HT1080 (cell line): Measurements from ENCODE around the gene AP1M2. TPM values are rescaled to one million over a fixed set of nuclear protein-coding genes. Genes with fewer than 3 reads are reported as not detected.
"Not testable (repeated sequence)": the region's sequence is repeated elsewhere in the genome, so short reads cannot be mapped to it uniquely, and the experiment has no call there.

Source experiments
- DNase-seq: peaks from one replicate; pipeline ENCODE4 v3.0.0-alpha.2; 2015; ENCODE audit warnings: low read depth
- total RNA-seq: library from RNA; depleted of rRNA; stranded (reverse); fragments of >200 nt; shearing (Covaris generic); gene quantifications from 2 replicates; pipeline ENCODE4 v1.2.3, GENCODE V29; 2014

AP1M2 gene
- total RNA-seq, 1 experiment from 2014 or later = 8.6 TPM

DNA sequence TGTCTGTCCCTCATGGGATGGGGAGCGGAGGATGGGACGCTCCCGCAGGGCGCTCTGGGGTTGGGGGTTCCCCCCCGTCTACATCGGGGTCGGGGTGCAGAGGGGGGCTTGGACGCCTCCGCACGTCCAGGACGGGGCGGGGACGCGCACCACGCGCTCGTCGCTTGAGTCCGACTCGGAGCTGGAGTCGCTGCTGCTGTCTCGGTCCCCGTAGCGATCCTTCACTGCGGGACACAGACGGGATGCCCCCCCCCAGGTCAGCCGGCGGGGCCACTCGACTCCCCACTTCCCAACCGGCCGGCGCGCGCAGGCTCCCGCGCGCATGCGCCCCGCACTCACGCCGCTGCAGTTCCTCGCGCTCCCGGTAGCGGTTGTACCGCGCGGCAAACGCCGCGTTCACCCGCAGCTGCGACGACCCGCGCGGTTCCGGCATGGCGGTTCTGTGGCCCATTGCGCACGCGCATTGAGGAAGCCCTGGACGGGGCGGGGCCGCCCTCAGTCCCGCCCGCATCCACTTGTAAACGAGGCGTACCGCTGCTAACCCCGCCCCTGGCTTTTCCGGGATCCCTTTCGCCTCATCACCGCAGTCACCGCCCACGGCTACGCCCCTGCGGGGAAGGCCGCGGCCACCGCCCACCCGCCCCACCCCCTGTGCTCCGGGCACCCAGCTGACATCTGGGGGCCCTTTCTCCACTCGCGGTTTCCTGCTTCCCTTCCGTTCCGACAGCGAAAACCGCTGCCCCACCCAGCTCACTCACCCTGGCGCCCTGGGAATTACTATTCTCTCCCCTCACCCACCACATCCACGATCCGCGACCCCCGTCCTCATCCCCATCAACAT is 21.3 kb downstream of the AP1M2 start, which contains the start of gene KRI1:
KRI1 (minus strand) TSS at position 444 of the 841 bp plus-strand sequence; CDS start at position 433, 11 bp downstream.
- DNase-seq = peak; percentile 95

DNA sequence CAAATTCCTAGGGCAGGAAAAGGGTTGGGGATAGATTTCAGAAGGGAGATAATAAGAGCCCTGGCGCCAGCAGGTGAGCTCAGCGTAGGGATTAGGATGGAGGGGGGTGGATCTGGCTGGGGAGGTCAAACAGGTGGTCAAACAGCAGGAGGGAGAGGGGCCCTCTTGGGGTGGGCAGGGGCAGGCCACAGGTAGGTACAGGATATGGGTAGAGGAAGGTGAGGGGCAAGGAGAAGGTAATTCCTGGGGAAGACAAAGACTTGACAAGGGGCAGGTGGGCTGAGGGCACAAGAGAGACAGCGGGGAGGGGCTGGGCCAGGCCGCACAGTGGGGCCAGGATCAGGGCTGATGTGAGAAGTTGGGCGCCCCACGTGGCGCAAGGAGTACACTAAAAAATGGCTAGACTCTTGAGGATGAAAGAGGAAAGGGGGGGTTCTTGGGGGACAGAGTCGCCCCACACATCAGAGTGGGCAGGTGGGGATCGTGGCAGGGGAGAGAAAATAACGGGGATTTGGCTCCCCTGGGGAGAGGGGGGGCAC is 22.0 kb downstream of the AP1M2 start:
- DNase-seq = peak; percentile 46

DNA sequence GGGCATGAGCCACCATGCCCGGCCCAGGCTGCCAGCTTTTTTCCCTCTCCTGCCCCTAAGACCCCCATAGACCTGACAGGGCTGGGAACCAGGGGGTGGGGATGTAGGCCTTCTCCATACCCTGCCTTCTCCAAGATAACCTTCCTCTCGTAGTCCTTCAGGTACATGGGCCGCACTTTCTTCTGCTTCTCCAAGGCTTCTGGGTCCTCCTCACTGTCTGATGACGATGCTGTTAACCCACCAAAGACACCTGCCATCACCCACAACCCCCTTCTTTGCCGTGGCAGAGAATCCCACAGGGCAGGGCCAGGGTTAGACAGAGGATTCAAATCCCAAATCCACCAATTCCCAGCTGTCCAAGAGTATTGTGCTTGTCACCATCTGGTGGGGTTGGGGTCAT is 24.5 kb downstream of the AP1M2 start:
- no peak for DNase-seq

GRCh38 chr19:10560154-10560553 is 27.0 kb downstream of the AP1M2 start:
- no peak for DNase-seq

- DNase-seq = no peak
Observed at GRCh38 chr19:10557603-10558197, 29.4 kb downstream of the AP1M2 start.

DNA sequence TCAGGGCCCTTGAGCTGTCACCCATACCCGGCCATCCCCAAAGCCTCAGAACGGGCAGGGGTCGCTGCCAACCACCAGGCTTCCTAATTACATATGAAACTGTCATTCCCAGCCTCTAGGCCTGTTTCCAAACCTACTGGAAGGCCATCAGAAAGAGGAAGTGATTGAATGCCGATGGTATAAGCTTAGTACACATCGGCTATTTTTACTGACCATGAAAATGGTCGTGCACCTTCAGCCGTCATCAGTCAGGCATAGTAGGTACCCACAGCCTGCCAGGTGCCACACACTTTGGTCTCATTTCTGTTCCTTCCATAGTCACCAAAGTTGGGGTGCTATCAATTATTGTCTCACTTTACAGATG is 31.5 kb downstream of the AP1M2 start:
- DNase-seq = no peak

DNA sequence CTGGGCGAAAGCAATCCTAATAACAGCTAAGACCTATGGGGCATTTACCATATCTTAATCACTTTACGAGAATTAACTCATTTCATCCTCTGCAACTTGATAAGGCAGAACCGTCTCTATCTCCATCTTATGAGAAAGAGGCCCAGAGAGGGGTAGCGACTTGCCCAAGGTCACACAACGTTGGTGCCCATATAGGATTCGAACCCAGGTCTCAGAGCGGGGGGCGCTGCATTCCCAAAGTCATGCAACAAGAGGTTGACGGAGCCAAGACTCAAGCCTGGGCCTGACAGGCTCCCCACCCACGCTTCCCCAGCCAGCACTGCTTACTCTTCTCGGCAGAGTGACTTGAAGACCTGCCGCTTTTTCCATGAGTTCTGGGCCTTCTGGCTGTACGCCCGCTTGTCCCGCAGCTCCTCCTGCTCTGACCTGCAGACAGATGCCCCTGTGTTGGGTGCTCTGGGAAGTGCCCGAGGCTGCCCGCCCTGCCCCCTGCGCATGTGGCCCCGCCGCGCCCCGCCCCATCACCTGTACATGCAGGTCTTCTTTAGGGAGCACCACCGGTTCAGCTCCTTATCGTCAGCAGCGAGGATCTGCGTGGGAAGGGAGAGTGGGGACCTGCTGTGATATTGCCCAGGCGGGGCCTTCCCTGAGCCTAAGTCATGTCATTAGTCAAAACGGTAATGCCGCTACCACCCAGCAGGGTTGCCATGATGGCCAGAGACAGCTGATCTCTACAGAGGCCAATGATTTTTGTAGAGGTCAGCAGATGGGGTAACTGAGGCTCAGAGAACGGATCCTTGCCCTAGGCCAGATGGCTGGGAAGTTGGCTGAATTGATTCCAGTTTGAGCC is 32.1 kb downstream of the AP1M2 start:
- DNase-seq = no peak

DNA sequence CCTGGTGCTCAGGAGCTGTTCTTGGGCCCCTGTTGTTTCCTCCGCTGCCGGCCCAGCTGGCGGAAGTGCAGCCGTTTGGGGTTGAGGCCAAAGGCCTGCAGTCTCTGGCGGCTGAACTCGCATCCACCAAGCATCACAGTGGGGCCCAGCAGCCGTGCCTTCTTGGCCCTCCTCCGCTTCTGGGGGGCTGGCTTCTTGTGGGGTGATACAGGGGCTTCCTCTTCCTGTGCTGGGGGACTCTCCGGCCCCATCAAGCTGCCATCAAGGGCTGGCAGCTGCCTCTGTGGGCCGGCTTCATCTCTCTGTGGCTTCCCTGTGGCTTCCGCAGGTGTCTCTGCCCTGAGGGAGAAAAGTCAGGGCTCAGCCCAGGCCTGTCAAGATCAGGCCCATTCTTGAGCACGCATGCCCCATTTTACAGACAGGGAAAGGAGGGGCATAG is 33.1 kb downstream of the AP1M2 start:
- no peak for DNase-seq

DNA sequence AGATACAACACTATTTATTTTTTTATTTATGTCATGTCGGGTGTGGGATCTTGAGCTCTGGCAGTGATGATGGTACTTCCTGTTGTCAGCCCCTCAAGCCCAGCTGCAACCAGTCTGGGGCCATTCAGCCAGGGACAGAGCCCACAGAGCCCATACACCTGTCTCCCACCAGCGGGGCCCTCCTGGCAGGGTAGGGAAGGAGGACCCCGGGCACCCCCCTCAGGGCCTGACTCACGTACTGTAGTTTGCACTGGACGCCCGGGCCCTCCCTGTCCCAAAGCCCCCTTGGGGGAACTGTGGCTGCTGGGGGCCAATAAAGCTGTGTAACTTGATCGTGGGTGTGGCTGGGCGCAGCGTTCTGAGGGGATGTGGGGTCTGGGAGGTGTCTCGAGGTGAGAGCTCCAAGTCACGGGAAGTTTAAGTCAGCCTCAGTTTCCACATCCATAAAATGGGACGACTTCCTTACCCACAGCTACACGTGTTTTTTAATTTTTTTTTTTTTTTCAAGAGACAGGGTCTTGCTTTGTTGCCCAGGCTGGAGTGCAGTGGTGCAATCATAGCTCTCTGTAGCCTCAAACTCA is 33.9 kb downstream of the AP1M2 start:
- DNase-seq = no peak

GRCh38 chr19:10552510-10553053 is 34.5 kb downstream of the AP1M2 start:
- peak; percentile 41 for DNase-seq

DNA sequence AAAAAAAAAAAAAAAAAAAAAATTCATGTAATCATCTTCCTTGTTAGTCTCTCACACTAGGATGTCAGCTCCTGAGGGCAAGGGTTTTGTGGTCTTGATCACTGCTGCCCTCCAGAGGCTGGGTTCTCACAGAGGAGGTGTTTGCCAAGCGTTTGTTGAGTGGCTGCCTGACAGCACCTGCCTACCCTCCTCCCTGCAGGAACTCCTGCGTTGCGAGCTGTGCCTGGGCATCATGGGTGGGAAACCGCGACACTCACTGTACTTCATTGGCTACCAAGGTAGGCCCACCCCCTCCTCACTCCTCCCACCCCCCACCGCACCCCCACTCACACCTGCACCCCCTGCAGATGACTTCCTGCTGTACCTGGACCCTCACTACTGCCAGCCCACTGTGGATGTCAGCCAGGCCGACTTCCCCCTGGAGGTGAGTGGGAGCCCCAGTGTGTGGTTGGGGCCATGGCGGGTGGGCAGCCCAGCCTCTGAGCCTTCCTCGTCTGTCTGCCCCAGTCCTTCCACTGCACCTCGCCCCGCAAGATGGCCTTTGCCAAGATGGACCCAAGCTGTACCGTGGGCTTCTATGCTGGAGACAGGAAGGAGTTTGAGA is 35.3 kb downstream of the AP1M2 start:
- peak; percentile 54 for DNase-seq

- DNase-seq = not testable (repeated sequence)
Observed at GRCh38 chr19:10551006-10551405, 36.1 kb downstream of the AP1M2 start.

- no peak for DNase-seq
Observed at GRCh38 chr19:10550336-10550735, 36.8 kb downstream of the AP1M2 start.

DNA sequence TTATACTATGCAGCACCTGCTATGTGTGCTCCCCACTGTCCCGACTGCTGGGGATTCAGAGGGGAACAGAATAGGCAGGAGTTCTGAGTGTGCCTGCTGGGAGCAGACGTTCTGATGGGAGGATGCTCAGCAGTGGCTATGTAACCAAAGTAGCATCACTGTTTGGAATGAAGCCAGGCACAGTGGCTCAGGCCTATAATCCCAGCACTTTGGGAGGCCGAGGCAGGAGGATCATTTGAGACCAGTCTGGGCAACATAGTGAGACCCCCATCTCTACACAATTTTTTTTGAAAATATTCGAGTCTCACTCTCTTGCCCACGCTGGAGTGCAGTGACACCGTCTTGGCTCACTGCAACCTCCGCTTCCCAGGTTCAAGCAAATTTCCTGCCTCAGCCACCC is 37.4 kb downstream of the AP1M2 start:
- no peak for DNase-seq

DNA sequence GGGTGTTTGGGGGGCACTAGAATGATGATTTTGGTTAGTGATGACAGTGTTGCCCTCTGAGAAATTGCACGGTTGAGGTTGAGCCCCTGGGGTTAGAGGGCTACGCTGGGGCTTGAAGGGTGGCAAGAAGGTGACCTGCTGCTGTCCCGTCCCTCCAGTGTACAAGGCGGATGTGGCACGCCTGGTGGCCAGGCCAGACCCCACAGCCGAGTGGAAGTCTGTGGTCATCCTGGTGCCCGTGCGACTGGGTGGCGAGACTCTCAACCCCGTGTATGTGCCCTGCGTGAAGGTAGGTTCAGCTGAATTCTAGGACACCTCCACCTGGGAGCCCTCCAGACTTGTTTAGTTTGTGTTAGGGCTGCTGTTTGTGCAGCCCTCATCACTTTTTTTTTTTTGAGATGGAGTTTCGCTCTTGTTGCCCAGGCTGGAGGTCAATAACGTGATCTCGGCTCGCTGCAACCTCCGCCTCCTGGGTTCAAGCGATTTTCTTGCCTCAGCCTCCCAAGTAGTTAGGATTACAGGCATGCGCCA is 38.3 kb downstream of the AP1M2 start:
- no peak for DNase-seq

DNA sequence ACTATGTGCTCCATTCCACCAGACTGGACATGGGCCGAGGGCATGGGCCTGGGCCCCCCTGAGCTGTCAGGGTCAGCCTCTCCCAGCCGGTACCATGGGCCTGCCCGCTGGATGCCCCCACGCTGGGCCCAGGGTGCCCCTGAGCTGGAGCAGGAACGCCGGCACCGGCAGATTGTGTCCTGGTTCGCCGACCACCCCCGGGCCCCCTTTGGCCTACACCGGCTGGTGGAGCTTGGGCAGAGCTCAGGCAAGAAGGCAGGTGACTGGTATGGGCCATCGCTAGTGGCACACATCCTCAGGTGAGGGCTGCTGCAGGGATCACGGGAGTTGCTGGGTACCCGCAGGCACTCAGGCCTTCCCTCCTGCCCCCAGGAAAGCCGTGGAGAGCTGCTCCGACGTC is 40.3 kb downstream of the AP1M2 start:
- no peak for DNase-seq

DNA sequence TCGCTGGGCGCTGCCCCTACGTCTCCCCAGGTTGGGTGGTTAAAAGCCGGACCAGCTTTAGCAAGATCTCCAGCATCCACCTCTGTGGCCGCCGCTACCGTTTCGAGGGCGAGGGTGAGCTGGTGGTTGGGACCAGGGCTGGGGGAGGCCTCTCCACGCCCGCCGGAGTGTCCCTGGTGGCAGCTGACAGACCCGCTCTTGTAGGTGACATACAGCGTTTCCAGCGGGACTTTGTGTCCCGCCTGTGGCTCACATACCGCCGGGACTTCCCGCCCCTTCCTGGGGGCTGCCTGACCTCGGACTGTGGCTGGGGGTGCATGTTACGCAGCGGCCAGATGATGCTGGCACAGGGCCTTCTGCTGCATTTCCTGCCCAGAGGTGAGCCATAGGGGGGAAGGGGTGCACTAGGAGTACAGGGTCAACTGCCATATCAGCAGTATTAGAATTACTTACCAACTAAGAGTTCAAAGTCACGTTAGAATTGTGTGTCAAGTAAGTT is 42.3 kb downstream of the AP1M2 start:
- DNase-seq = no peak

- no peak for DNase-seq
Observed at GRCh38 chr19:10544242-10544752, 42.8 kb downstream of the AP1M2 start.

DNA sequence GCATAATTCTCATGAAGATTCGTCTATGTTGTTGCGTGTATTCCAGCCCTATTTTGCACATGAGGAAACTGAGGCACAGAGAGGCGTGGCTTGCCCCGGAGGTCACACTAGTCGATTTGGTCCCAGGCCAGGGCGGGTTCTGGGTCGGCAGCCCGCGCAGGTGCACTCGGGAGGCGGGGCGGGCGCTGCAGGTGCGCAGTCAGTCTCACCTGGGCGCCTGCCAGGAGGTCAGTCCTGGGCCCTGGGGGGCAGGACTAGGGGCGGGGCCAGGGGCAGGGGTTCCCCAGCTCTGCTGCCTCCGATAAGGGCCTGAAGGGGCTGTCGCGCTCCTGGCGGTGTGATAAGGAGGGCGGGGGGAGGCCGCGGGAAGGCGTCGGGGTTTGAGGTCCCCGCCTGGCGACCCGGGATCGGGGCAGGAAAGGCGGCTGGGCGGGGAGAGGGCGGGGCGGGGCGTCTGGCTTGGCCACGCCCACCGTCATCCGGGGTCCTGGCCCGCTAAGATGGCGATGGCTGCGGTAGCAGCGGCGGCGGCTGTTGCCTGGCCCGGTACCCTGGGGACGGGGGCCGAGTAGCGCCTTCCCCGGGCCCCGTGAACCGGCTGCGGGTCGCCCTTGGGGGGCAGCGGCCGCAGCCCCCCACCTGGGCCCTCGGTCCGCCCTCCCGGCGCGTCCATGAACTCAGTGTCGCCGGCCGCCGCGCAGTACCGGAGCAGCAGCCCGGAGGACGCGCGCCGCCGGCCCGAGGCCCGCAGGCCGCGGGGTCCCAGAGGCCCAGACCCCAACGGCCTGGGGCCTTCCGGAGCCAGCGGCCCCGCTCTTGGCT is 43.5 kb downstream of the AP1M2 start, which contains the start of gene ATG4D:
ATG4D (plus strand) TSS at position 485 of the 822 bp plus-strand sequence; CDS start at position 672, 187 bp downstream.
- no peak for DNase-seq
